NCI-H345 treated with DMSO at 0.1 percent for 48 hours (cell line): ENCODE results near the gene HYAL1.
A peak's percentile ranks its signal among the peaks of the same experiment; 100 is the strongest.

Experiments
- DNase-seq: peaks from one replicate; lab custom pipeline; 2025; ENCODE audit not compliant: unreplicated experiment; lab: John Stamatoyannopoulos, UW

HYAL1 gene

DNA sequence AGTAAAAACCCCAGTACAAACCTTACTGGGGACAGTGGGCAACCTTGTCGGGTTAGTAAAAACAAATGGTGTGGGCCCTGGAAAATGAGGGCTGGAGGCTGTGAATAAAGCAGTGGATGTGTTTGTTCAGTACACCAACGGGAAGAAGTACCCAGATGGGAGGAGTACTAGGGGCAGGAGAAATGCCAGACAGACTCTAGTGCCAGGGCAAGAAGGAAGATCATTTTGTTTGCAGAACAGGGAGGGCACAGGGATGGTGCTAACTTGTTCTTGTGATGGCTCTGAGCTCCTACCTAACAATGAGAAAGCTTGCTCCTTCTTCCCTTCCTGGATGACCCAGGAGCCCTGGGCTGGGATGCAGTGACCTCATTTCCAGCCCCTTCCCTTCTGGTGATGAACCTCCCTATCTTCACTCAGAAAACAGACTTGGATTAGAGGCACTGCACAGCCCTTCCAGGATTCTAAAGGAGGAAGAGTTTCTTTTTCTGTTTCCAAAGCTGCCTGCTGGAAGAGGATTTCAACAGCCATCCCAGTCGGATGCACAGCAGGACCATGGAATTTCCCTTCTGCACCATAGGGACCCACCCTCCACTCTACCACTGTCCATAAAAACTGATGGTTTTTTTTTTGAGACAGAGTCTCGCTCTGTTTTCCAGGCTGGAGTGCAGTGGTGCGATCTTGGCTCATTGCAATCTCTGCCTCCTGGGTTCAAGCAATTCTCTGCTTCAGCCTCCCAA, 31.1 kb upstream of the HYAL1 start:
- no peak for DNase-seq

DNA sequence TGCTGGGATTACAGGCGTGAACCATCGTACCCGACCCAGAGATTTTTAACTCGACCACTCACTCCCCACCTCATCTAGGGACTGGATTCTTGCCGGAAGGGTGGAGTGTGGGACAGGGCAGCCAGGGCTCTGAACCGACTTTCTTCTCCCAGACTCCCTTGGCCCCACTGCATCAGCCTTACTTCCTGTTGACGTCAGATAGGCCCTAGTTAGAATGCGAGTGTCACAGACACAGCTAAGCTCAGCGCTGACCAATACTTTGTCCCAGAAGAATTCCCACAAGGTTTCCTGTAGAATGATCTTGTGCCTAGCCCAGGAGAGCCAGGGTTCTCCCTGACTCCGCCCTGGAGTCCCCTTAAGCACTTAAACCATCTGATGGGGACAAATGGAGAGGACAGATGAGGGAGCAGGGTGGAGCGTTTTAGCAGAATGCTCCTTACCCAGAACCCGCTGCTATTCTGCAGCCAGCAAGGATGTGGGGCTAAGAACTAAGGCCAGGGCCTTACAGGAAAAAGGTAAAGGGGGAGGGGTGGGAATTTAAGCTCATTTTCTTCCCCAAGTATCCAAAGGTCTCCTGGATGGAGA, 30.5 kb upstream of the HYAL1 start:
- DNase-seq, result no peak

DNA sequence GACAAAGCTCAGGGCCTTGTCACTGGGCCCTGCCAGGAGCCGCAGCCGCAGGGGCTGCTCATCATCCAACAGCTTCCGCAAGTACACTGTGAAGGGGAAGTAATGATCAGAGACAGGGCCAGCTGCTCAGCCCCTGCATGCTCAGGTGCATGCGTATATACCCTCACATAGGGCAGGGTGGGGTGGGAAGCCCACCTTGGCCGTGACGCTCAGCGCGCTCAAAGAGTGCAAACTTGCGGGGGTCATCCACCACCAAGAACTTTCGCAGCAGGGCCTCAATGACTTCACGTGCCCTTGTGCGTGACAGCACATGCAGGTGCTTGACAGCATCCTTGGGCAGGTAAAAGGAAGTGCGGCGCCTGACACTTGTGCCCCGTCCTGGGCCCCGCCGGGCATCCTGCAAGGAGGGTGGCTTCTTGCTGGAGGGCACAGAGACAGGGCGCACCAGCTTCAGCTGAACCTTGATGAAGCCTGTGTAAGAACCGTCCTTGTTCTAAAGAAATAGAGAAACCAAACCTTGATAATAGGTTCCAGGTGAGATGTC, 28.1 kb upstream of the HYAL1 start:
- no peak for DNase-seq

DNA sequence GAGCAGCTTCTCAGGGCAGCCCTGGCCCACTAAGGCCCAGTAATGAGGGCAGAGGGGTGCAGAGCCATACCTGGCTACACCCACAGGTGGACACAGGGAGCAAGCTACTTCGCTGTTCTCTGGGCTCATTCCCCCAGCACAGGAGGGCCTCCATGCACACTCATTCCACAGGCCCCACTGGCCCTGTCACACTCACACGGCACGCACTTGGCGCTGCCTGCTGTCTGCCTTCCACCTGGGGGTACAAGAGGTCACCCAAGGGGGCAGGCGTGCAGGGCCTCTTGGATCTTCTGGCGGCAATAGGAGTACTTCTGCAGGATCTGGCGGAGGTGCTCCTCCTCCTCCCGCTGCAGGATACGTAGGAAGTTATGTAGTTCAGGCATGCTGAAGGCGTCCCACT, 27.0 kb upstream of the HYAL1 start:
- DNase-seq, result no peak

DNA sequence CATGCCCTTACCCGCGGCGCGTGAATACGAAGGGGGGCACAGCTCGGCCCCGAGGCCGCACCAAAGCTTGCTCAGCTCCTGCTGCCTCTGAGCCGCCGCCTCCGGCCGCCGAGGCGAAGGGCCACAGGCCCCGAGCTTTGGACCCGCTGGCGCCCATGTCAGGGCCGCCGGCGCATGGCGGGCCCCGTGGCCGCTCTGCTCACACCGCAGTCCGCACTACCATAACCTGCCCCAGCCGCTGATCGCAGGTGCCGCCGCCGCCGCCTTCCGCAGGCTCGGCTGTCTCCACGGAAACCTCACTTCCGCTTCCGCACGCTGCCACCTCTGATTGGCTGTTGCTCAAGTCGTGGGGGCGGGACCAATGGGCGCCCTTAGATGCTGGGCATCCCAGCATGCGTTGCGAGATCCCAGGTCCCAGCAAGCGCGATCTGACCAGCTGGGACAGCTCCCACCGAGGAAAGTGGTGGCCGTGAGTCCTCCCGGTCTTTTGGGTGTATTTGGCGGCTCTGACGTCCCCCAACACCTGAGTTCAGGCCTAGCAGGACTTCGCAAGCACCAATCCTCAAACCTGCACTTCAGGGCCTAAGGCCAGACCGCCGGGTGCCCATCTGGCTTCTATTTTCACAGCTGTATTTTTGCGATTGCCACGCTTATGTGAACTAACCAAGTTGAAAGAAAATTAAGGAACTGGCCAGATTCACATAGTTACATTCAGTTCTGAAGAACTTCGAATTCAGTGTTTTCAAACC, 24.7 kb upstream of the HYAL1 start, which contains the start of gene TUSC2:
TSS of gene TUSC2 (minus strand) at position 281 of the 749 bp plus-strand sequence. CDS start at position 157, 124 bp downstream.
- DNase-seq, result peak; percentile 77

DNA sequence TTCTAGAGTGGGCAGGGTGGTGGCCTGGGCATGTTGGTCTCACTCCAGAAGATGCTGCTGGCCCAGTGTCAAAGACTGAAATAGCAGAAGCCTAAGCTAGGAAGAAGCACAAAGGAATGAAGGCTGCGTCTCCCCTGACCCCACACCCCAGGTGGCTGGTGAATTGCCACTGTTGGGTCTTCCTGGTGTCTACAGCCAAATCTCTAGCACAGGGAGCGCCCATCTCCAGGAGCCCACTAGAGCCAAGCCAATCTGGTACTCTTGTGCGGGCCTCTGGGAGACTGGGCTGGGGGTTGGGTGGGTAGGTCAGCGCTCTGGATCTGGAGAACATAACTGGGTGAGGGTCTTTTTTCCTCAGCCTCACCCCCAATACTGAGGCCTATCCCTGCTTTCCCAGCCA, 23.8 kb upstream of the HYAL1 start:
- DNase-seq, result no peak

DNA sequence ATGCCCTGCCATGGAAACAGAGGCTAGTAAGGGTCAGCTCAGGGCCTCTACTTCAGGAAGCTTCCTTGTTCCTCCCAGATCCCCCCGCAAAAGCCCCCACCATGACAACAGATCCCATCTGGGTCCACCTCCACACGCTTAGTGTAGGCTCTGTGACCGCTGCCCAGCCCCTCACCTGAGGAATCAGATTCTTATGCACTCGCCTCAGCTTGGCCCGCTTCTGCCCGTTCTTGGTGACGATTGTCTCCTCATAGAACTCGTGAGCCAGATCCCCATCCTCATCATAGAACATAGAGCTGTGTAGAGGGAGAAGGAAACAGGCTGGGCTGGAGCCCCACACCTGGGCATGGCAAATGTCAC, 22.8 kb upstream of the HYAL1 start:
- no peak for DNase-seq

DNA sequence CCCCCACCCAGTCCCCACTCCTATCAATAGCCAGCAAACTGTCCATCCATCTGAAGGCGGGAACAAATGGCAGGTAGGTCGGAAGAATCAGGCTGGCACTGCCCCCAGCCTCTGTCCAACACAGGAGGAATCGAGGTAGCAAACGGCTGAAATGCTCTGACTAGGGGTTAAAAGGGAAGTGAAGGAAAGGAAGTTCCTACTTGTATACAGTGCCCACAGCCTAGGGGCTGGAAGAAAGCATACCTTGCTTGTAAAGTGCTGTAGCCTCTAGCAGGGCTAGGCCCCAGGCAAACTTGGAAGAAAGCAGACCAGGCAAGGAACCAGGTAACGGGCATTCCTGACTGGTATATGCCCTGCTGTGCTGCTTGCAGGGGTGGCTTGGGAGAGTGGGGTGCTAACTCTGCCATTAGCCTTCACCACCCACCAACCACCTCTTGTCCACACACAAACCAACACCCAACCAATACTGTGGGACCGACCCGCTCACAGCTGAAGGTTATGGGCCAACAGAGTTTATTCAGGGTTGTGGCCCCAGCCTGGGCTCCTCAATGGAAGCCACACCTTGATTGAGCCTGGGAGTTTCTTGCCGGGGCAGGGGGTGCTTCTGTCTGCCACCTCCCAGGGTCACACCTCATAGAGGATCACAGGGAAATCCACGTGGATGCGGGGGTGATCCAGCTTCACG, 22.3 kb upstream of the HYAL1 start:
- no peak for DNase-seq

DNA sequence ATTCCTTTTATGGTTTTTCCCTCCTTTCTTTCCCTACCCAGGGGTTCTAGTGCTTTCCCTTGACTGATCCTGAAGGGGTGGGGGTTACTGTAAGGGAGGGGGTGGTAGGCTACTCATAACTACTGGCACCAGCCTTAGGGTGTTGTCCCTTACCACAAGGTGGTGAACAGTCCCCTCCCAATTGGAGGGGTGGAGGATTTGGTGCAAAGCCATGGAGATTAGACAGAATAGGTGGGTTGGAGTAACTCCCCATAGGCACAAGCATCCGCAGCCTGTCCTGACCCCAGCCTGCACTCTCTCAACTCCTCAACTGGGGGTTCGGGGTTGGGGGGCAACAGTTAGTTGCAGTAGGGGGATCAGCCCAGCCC, 21.7 kb upstream of the HYAL1 start:
- no peak for DNase-seq

DNA sequence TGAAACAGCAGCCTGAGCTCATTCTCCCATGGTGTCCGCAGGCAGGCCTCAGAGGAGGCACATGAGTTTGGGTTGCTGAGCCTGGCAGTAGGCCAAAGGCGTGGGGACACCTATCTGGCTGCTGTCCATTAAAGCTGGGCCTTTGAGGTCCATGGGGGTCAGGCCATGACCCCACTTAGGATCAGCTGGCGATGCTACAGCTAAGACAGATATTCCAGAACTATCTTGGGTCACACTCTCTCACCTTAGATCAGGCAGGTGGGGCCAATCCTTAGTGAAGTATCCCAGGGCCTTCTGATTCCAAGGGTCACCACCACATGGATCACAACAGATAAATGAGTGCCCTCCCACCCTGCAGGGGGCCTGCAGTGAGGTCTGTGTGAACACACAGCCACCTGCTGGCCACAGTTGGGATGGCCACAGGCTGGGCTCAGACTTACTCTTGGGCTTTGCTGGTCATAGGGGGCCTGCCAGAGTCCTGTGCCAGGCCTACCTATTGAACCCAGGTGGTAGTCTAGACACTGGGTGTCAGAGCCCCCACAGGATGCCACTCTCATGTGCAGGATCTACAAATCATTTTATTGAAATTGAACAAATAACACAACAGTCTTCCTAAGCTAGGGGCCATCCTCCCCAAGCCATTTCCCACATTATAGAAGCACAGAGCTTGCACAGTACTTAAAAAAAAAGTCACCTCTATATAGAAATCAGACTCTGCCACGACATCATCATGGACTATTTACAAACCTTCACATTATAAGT, 21.2 kb upstream of the HYAL1 start:
- peak; percentile 19 for DNase-seq

DNA sequence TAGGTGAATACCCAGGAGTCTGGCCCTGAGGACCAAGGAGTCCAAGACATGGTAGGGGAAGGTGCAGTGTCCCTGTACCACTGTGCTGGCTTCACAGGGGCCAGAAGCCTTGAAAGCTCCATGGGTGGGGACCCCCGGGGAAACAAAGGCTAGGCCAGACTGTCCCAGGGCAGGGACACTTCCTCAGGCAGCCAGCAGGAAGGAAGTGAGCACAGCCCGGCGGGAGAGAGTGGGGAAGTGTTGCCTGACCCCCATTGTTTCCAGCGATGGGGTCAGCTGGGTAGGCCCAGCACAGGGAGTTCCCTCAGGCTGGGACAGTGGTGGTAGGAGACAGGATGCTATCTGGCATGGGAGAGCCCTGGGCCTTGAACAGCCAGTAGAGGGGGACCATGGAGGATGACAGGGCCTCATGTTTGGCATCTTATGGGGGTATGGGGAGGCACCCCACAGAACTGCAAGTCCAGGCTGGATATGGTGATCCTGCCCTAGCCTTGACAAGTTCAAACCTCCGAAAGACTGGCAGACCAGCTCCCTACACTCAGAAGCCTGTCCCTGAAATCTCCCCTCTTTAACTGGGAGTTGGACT, 20.3 kb upstream of the HYAL1 start:
- no peak for DNase-seq

DNA sequence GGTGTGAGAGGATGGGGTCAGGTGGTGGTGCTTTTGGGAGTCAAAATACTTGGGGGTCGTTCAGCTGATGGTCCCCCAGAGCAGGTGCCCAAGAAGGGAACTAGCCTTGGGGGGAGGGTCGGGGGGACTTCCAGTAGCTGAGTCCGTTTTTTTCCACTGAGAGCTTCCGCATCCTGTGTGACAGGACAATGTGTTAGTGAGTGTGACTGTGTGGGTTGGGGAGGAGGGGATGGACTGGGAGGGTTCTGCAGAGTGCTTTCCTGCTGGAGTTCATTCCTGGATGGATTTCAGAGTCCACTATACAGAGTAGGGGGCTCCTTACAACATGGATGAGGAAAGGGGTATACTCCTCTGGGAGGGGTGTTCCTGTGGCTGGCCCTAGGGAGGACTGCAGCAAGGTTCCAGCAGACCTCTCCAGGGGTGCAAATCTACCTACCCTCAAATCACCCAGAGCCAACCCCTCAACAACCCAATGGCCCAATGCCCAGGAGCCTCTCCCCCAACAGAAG, 19.8 kb upstream of the HYAL1 start:
- no peak for DNase-seq

DNA sequence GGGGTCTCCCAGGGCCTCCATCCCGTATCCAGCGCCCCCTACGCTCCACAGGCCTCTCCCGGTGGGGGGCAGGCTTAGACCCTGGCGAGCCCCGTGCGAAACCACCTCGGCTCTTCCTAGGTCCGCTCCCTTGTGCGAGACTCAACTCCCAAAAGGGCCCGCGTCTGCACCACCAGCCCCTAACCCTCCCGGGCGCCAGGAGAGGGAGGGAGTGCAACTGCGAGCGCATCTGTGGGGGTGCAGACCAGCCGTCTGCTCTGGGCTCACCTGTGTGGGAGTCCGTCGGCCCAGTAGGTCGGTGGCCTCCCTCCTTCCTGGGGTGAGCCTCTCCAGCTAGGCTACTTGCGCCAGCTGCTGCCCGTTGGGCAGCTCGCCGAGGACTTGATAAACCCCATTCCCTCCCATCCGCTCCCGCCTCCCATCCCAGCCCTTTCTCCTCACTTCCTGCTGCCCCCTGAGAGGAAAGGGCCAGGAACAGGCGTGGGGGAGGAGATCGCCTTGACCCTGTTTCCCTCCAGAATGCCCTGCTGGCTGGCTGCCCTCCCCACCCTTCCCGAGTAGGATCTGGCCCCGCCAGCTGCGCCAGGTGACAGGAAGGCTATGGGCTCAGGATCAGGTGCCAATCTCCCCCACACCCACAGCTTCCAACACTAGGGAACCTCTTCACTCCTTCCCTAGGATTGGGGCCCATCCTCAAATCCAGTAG, 19.2 kb upstream of the HYAL1 start, which contains the start of gene HYAL2:
TSS of gene HYAL2 (minus strand) at position 360 of the 706 bp plus-strand sequence. CDS start 2,256 bp downstream, outside the sequence.
- DNase-seq, result no peak

DNA sequence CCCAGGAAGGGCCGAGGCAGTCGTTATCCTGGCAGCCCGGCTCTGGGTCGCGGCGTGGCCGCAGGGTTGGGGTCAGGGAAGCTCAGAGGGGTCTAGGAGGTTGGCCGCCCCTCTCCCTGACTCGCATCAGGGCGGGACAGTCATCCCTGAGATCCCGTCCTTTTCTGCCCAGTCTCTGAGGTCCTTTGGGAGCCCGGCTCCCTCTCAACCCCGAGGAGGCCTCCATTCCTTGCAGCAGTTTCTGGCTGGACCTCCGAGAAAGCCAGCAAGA, 18.7 kb upstream of the HYAL1 start:
- DNase-seq, result no peak

DNA sequence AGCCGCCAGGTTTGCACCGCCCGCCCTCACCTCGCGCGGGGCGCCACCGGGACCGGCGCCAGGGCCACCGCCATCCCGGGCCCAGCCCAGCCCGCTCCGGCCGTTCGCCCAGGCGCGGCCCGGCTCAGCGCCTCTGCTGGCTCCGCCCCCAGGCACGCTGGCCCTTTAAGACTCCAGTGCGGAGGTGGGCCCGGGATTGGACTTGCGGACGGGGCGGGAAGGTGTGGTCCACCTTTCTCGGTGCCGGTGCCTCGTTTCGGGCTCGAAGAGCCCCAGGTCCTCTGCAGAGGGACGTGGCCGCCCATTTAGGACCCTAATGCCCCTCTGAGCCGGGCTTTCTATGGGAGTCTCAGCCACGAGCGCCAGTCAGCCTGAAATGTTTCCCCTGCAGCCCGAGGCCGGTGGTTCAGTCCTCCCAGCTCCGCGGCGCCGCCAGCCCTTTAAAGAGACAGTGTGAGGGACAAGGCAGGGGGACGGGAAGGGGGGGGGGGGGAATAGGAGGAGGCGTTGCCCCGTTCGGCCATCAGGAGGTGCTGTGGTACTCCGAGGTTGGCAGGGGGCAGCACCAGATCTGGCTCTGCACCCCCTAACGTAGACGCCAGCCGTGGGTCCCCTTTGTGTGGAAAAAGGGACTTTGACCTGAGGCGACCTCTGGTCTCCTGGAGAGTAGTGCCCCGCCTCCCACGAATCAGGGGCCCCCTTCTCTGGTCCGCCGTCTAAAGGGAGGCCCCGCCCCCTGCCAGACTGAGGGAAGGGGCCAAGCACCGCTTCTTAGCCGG, 18.2 kb upstream of the HYAL1 start:
- peak; percentile 65 for DNase-seq

DNA sequence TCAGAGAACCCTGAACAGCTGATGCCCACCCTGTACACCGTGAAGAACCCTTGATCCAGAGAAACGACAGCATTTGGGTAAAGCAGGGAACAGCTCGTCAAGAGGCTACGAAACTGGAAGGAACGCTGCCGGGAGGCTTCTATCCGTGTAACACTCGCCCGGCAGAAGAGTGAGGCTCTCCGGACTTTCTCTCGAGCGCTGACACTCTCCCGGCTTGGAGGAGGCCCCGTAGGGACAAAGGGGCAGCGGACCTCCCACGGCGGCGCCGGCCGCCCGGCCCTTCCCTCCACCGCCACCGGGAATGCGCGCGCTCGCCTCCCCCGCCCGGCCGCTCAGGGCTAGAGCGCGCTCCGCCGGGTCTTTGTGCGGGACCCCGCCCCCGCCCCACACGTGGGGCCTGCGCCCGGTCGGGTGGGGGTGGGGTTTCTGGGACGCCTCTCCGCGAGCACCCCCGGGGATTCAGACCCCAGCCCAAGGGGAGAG, 17.5 kb upstream of the HYAL1 start:
- DNase-seq, result peak; percentile 4

DNA sequence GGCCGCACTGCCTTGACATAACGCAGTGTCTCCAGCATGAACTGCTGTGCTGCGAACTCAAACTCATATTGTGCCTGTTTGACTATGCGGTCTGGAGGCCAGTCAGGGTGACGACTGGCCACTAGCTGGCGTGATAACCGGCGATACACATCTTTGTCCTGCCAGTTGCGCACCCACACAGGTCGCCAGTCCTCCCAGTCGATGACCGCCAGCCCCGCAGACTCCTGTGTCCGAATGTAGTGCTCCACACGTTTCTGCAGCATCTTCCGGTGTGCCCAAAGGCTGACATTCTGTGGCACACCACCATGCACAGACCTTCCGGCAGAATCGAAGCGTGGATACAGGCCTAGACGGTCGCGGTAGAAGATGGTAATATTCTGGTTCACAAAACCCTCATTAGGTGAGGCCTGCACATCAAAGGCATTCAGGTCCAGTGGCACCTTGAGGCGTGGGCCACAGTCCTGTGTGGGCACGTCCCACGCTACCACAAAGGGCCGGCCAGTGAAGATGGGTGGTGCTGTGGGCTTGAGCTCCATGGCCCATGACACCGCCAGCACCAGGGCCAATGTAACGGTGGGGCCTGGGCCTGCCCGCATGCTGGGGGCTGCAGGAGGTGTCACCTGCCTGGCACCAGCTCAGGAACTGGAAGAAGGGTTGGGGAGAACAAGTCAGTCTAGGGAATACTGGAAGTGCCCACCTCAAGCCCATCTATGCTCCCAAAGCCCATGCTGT, 16.7 kb upstream of the HYAL1 start:
- no peak for DNase-seq
